H1 (cell line): ENCODE measurements around the gene CRADD. TPM values are rescaled to one million over a fixed set of nuclear protein-coding genes. Genes with fewer than 3 reads are reported as not detected.

Experiments
- CTCF ChIA-PET: fragments of 300-600 bp; sonication (Branson Sonifier 250); formaldehyde crosslinking; loops from one replicate; lab custom pipeline; 2021; ENCODE audit not compliant: partially characterized antibody; lab: Charles Lee
- POLR2A ChIA-PET: fragments of 300-600 bp; sonication (Branson Sonifier 250); formaldehyde crosslinking; loops from one replicate; lab custom pipeline; 2021; ENCODE audit warnings: inconsistent platforms; ENCODE audit not compliant: partially characterized antibody; lab: Charles Lee
- DNase-seq, 2 experiments: peaks; one replicate each; pipeline versions ENCODE4 v3.0.0 to v3.0.0-alpha.2; 2010 to 2022; ENCODE audit warnings: low spot score in 2 of 2, low read depth in 1 of 2, mixed read lengths in 1 of 2
- FAIRE-seq: peaks from 2 replicates; lab custom pipeline; 2011; peaks lifted over from hg19 to GRCh38; lab: Jason Lieb, UNC
- H2AFZ ChIP-seq: 2 replicates; pipeline ENCODE4 v1.8.1; 2012; ENCODE audit warnings: low read length, inconsistent platforms
- H2AK5ac ChIP-seq: 2 replicates; pipeline ENCODE4 v1.6.1; 2013; ENCODE audit warnings: low read depth, low read length
- H2BK120ac ChIP-seq: replicated peaks from 2 replicates; pipeline ENCODE3; 2013; ENCODE audit warnings: low read depth, low read length, inconsistent platforms
- H2BK12ac ChIP-seq: 2 replicates; pipeline ENCODE4 v1.6.1; 2013; ENCODE audit warnings: low read depth, low read length
- H2BK15ac ChIP-seq: 2 replicates; pipeline ENCODE4 v1.6.1; 2013; ENCODE audit warnings: low read length
- H2BK20ac ChIP-seq: 2 replicates; pipeline ENCODE4 v1.6.1; 2013; ENCODE audit warnings: low read length
- H2BK5ac ChIP-seq: 2 replicates; pipeline ENCODE4 v1.6.1; 2013; ENCODE audit warnings: low read depth, low read length
- H3K14ac ChIP-seq: 2 replicates; pipeline ENCODE4 v1.6.1; 2013; ENCODE audit warnings: inconsistent platforms; ENCODE audit not compliant: insufficient read length
- H3K18ac ChIP-seq: 2 replicates; pipeline ENCODE4 v1.6.1; 2013; ENCODE audit warnings: low read length; ENCODE audit errors: extremely low read depth
- H3K23ac ChIP-seq: 2 replicates; pipeline ENCODE4 v1.6.1; 2013; ENCODE audit warnings: inconsistent platforms; ENCODE audit not compliant: insufficient read length
- H3K23me2 ChIP-seq: 2 replicates; pipeline ENCODE4 v1.6.1; 2013; ENCODE audit warnings: low read depth, low read length
- H3K27ac ChIP-seq: 2 replicates; pipeline ENCODE4 v1.6.1; 2011; ENCODE audit warnings: low read depth, low read length, inconsistent platforms
- H3K27me3 ChIP-seq, 4 experiments: replicated peaks in 1 of 4; 1 replicate in 1 of 4; 2 replicates in 3 of 4; pipeline versions ENCODE4 v1.6.1 to v1.8.1; 2011 to 2013; ENCODE audit warnings: low read length in 3 of 4, mild to moderate bottlenecking in 3 of 4, inconsistent platforms in 2 of 4, mixed read lengths in 2 of 4, moderate library complexity in 1 of 4; ENCODE audit not compliant: control insufficient read depth in 3 of 4, insufficient read depth in 3 of 4; ENCODE audit errors: extremely low read depth in 1 of 4
- H3K36me3 ChIP-seq, 4 experiments: 2 replicates each; pipeline versions ENCODE4 v1.6.1 to v1.8.1; 2011 to 2013; ENCODE audit warnings: mild to moderate bottlenecking in 4 of 4, low read length in 3 of 4, moderate library complexity in 2 of 4, control low read depth in 1 of 4, inconsistent platforms in 1 of 4; ENCODE audit not compliant: insufficient read depth in 4 of 4, control insufficient read depth in 2 of 4
- H3K4ac ChIP-seq: replicated peaks from 2 replicates; pipeline ENCODE3; 2013; ENCODE audit warnings: low read length, low read depth, mixed read lengths, inconsistent platforms; ENCODE audit not compliant: insufficient read length
- H3K4me1 ChIP-seq, 4 experiments: replicated peaks in 1 of 4; 1 replicate in 1 of 4; 2 replicates in 3 of 4; pipeline versions ENCODE4 v1.6.1 to v1.8.1; 2011 to 2013; ENCODE audit warnings: low read length in 3 of 4, inconsistent platforms in 2 of 4, mixed read lengths in 1 of 4; ENCODE audit not compliant: insufficient read depth in 4 of 4, control insufficient read depth in 3 of 4
- H3K4me2 ChIP-seq, 2 experiments: 2 replicates each; pipeline versions ENCODE4 v1.6.1 to v1.8.1; 2011 to 2013; ENCODE audit warnings: low read depth in 2 of 2, low read length in 2 of 2, control low read depth in 1 of 2, inconsistent platforms in 1 of 2, mild to moderate bottlenecking in 1 of 2; ENCODE audit not compliant: insufficient read depth in 1 of 2
- H3K4me3 ChIP-seq, 4 experiments: fragments of 200-600, 300-600 bp in 1 of 4; sonication (generic), shearing (Covaris generic), sonication (Bioruptor Twin) in 1 of 4; 2 replicates each; pipeline versions ENCODE4 v1.5.1 to v1.8.1; 2011 to 2016; ENCODE audit warnings: low read length in 4 of 4, low read depth in 3 of 4, control low read depth in 2 of 4, inconsistent platforms in 2 of 4, mild to moderate bottlenecking in 2 of 4, mixed read lengths in 1 of 4, moderate library complexity in 1 of 4; ENCODE audit not compliant: insufficient read depth in 2 of 4; ENCODE audit errors: extremely low read depth in 1 of 4
- H3K56ac ChIP-seq: replicated peaks from 2 replicates; pipeline ENCODE3; 2013; ENCODE audit warnings: low read depth, mild to moderate bottlenecking, mixed read lengths, low read length, inconsistent platforms; ENCODE audit not compliant: insufficient read length
- H3K79me1 ChIP-seq: 2 replicates; pipeline ENCODE4 v1.6.1; 2013; ENCODE audit warnings: low read depth, low read length, control low read depth
- H3K79me2 ChIP-seq, 2 experiments: 2 replicates each; pipeline versions ENCODE4 v1.6.1 to v1.8.1; 2012 to 2013; ENCODE audit warnings: low read length in 2 of 2, mild to moderate bottlenecking in 2 of 2, inconsistent platforms in 1 of 2; ENCODE audit not compliant: insufficient read depth in 2 of 2, control insufficient read depth in 1 of 2
- H3K9ac ChIP-seq, 4 experiments: replicated peaks in 1 of 4; 1 replicate in 1 of 4; 2 replicates in 3 of 4; pipeline versions ENCODE4 v1.6.1 to v1.8.1; 2011 to 2013; ENCODE audit warnings: low read depth in 3 of 4, low read length in 3 of 4, control low read depth in 2 of 4, mild to moderate bottlenecking in 2 of 4, moderate library complexity in 2 of 4, inconsistent platforms in 1 of 4; ENCODE audit errors: extremely low read depth in 1 of 4
- H3K9me3 ChIP-seq, 2 experiments: 2 replicates each; pipeline versions ENCODE4 v1.6.1 to v1.8.1; 2012 to 2013; ENCODE audit warnings: mild to moderate bottlenecking in 2 of 2, moderate library complexity in 2 of 2, control low read depth in 1 of 2, inconsistent platforms in 1 of 2, low read depth in 1 of 2, low read length in 1 of 2, mixed read lengths in 1 of 2; ENCODE audit not compliant: insufficient read depth in 2 of 2
- H4K20me1 ChIP-seq, 2 experiments: replicated peaks in 1 of 2; 2 replicates each; pipeline versions ENCODE3 to v1.8.1; 2011 to 2013; ENCODE audit warnings: inconsistent platforms in 2 of 2, low read length in 2 of 2, mild to moderate bottlenecking in 1 of 2; ENCODE audit not compliant: insufficient read depth in 2 of 2, control insufficient read depth in 1 of 2
- H4K5ac ChIP-seq: 2 replicates; pipeline ENCODE4 v1.6.1; 2013; ENCODE audit warnings: low read length, low read depth, mixed read lengths, inconsistent platforms; ENCODE audit not compliant: insufficient read length
- H4K8ac ChIP-seq: 2 replicates; pipeline ENCODE4 v1.8.0; 2013; ENCODE audit warnings: mild to moderate bottlenecking, moderate library complexity, low read length, inconsistent platforms; ENCODE audit not compliant: insufficient read depth; ENCODE audit errors: extremely low read depth
- H4K91ac ChIP-seq: replicated peaks from 2 replicates; pipeline ENCODE3; 2013; ENCODE audit warnings: low read length, mixed read lengths, inconsistent platforms; ENCODE audit not compliant: insufficient read length
- ASH2L ChIP-seq: fragments of 200-600, 300-600 bp; sonication (generic); IDR thresholded peaks from one replicate; pipeline ENCODE4 v1.7.1; 2017; ENCODE audit warnings: low read length
- BCL11A ChIP-seq, 2 experiments: IDR thresholded peaks; one replicate each; pipeline ENCODE4 v1.6.1; 2011; ENCODE audit warnings: low read depth in 2 of 2, low read length in 2 of 2, mild to moderate bottlenecking in 2 of 2
- CREB1 ChIP-seq: IDR thresholded peaks from 2 replicates; pipeline ENCODE4 v1.6.1; 2012; ENCODE audit warnings: inconsistent platforms
- EGR1 ChIP-seq: IDR thresholded peaks from 2 replicates; pipeline ENCODE4 v1.6.1; 2011; ENCODE audit warnings: low read depth, low read length, borderline replicate concordance
- HDAC6 ChIP-seq: IDR thresholded peaks from one replicate; pipeline ENCODE4 v1.7.1; 2012; ENCODE audit warnings: low read depth, mild to moderate bottlenecking, inconsistent platforms, low read length, moderate library complexity
- JUN ChIP-seq: IDR thresholded peaks from 2 replicates; pipeline ENCODE4 v1.6.1; 2011; ENCODE audit warnings: low read depth, mild to moderate bottlenecking, improper control_type of control experiment, low read length
- JUND ChIP-seq: IDR thresholded peaks from 2 replicates; pipeline ENCODE4 v1.6.1; 2011; ENCODE audit warnings: mild to moderate bottlenecking, improper control_type of control experiment, low read length
- KDM4A ChIP-seq: IDR thresholded peaks from one replicate; pipeline ENCODE4 v1.7.1; 2012; ENCODE audit warnings: low read depth, mild to moderate bottlenecking, moderate library complexity, low read length, inconsistent platforms; ENCODE audit not compliant: severe bottlenecking
- NANOG ChIP-seq: IDR thresholded peaks from 2 replicates; pipeline ENCODE4 v1.6.1; 2011; ENCODE audit warnings: low read length, low read depth, mild to moderate bottlenecking, inconsistent platforms; ENCODE audit not compliant: insufficient read depth, poor library complexity, severe bottlenecking
- PHF8 ChIP-seq: fragments of 200-600 bp; sonication (generic); conservative IDR thresholded peaks from 2 replicates; pipeline ENCODE4 v1.7.1; 2012; ENCODE audit warnings: low read depth, mild to moderate bottlenecking, inconsistent platforms, low read length, moderate library complexity
- POLR2A ChIP-seq, 2 experiments: IDR thresholded peaks; 1 replicate in 1 of 2; 2 replicates in 1 of 2; pipeline ENCODE4 v1.6.1; 2011; ENCODE audit warnings: low read depth in 2 of 2, low read length in 2 of 2, mild to moderate bottlenecking in 2 of 2; ENCODE audit errors: control extremely low read depth in 1 of 2
- POU5F1 ChIP-seq: IDR thresholded peaks from 2 replicates; pipeline ENCODE4 v1.6.1; 2011; ENCODE audit warnings: low read depth, mild to moderate bottlenecking, low read length, moderate library complexity
- SP4 ChIP-seq: IDR thresholded peaks from 2 replicates; pipeline ENCODE4 v1.6.1; 2012; ENCODE audit warnings: low read length, inconsistent platforms
- TAF1 ChIP-seq: IDR thresholded peaks from 2 replicates; pipeline ENCODE4 v1.6.1; 2011; ENCODE audit warnings: mild to moderate bottlenecking, low read depth, low read length
- TEAD4 ChIP-seq: IDR thresholded peaks from 2 replicates; pipeline ENCODE4 v1.6.1; 2012; ENCODE audit warnings: low read depth, low read length, inconsistent platforms, mixed read lengths
- YY1 ChIP-seq: IDR thresholded peaks from 2 replicates; pipeline ENCODE4 v1.6.1; 2011; ENCODE audit warnings: low read depth, mild to moderate bottlenecking, low read length
- polyA plus RNA-seq, 7 experiments: library from polyadenylated mRNA; depleted of rRNA in 3 of 7; stranded (reverse) in 5 of 7; unstranded in 2 of 7; fragments of >200 nt in 5 of 7; fragments of 200-250 nt in 2 of 7; gene quantifications; 1 replicate in 5 of 7; 2 replicates in 1 of 7; 4 replicates in 1 of 7; pipeline versions ENCODE4 v1.2.1 to v1.2.3, GENCODE V29; 2011 to 2013; ENCODE audit warnings: missing spikeins in 2 of 7, mixed read lengths in 2 of 7
- total RNA-seq: library from RNA; stranded (reverse); fragmentation: NEBNext Ultra II Directional; extraction: Animal tissue kit (Norgen Biotek cat#: 25700); gene quantifications from 2 replicates; pipeline ENCODE4 v1.2.1, GENCODE V29; 2021
- TF ChIP-seq, protein P1 (sequence below): IDR thresholded peaks from 2 replicates; pipeline ENCODE4 v1.6.1; 2011; ENCODE audit warnings: low read depth, mild to moderate bottlenecking, low read length; ENCODE audit not compliant: insufficient read depth

CRADD gene
- total and polyA plus RNA-seq, 2 of the 8 experiments (the other 6 are each of a cell fraction or from before 2014, with no cell fraction given), result 8.1 to 15.4 TPM

DNA sequence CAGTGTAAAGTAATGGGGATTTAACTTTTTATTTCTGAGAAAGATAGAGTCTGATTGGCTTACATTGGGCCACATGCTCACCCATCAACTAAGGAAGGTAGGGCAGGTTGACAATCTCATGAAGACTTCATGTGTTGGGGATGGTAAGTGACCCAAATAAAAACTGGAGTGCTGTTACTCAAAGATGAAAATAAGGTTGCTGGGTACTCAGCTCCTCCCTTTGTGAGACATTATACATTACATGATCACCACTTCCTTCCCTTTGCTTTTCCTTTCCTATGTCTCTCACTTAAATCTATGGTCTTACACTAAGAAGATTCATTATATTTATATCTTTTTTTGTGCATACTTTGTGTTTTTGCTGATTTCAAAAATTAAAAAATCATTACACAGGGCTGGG lies 247.2 kb downstream of the CRADD start:
- H3K79me2 ChIP-seq, result no peaks in the 10 kb centered on the region
- no peak overlapping the region for H4K91ac ChIP-seq
- CTCF ChIA-PET, result no interaction called here
- H3K9ac ChIP-seq, result no peak overlapping the region
- no peak overlapping the region for H3K27ac ChIP-seq
- DNase-seq, result no peak
- no peak overlapping the region for H2BK120ac ChIP-seq
- no peak overlapping the region for H2BK20ac ChIP-seq
- TF ChIP-seq YY1 (no peak), SP4 (no peak), CREB1 (no peak), TAF1 (no peak), JUND (no peak), KDM4A (no peak), JUN (no peak), POU5F1 (no peak), ASH2L (no peak), NANOG (no peak), PHF8 (no peak), HDAC6 (no peak), BCL11A (IDR thresholded peaks at IDR 0.05; ENCODE audit: low read depth in 2 of 2, low read length in 2 of 2) (no peak), TEAD4 (no peak), EGR1 (no peak), POLR2A (IDR thresholded peaks at IDR 0.05; ENCODE audit: control extremely low read depth in 1 of 2, low read depth in 2 of 2, low read length in 2 of 2) (no peak)
- TF ChIP-seq, protein P1, sequence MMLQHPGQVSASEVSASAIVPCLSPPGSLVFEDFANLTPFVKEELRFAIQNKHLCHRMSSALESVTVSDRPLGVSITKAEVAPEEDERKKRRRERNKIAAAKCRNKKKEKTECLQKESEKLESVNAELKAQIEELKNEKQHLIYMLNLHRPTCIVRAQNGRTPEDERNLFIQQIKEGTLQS, result no peak
- H2AFZ ChIP-seq, result no peak overlapping the region
- H4K20me1 ChIP-seq, result no peaks in the 10 kb centered on the region
- no peak overlapping the region for H3K18ac ChIP-seq
- H3K23me2 ChIP-seq, result no peaks in the 10 kb centered on the region
- no peak overlapping the region for H4K8ac ChIP-seq
- H2BK5ac ChIP-seq, result no peak overlapping the region
- H3K4me3 ChIP-seq, result no peak overlapping the region
- FAIRE-seq, result no peak
- no peak overlapping the region for H2AK5ac ChIP-seq
- POLR2A ChIA-PET, result no interaction called here
- no peak overlapping the region for H2BK15ac ChIP-seq
- no peak overlapping the region for H3K23ac ChIP-seq
- H3K4me1 ChIP-seq, result no peaks in the 10 kb centered on the region
- peaks cover 11 to 25% of the 10 kb centered on the region in 2 experiments for H3K9me3 ChIP-seq
- H2BK12ac ChIP-seq, result no peak overlapping the region
- H4K5ac ChIP-seq, result no peak overlapping the region
- no peaks in the 10 kb centered on the region for H3K27me3 ChIP-seq
- no peak overlapping the region for H3K56ac ChIP-seq
- H3K14ac ChIP-seq, result no peak overlapping the region
- no peaks in the 10 kb centered on the region for H3K79me1 ChIP-seq
- no peaks in the 10 kb centered on the region for H3K36me3 ChIP-seq
- H3K4me2 ChIP-seq, result no peak overlapping the region
- no peak overlapping the region for H3K4ac ChIP-seq
